Fibroblast of lung (primary cell): ENCODE measurements around the gene SOSTDC1. TPM values are rescaled to one million over a fixed set of nuclear protein-coding genes. Genes with fewer than 3 reads are reported as not detected.

ENCODE experiments used
- DNase-seq, 2 donors: peaks; one replicate each; pipeline versions ENCODE4 v3.0.0 to v3.0.0-alpha.2; 2010; ENCODE audit warnings: low read depth in 2 of 2
- H2AFZ ChIP-seq: 2 replicates; pipeline ENCODE4 v1.5.1; 2012; ENCODE audit warnings: low read length, control low read depth, inconsistent platforms
- H3K27ac ChIP-seq: 2 replicates; pipeline ENCODE4 v1.5.1; 2011; ENCODE audit warnings: low read length, control low read depth; ENCODE audit not compliant: insufficient read depth
- H3K27me3 ChIP-seq: 2 replicates; pipeline ENCODE4 v1.5.1; 2011; ENCODE audit warnings: mild to moderate bottlenecking, low read length; ENCODE audit not compliant: control insufficient read depth, insufficient read depth
- H3K36me3 ChIP-seq: 2 replicates; pipeline ENCODE4 v1.5.1; 2011; ENCODE audit warnings: low read length; ENCODE audit not compliant: control insufficient read depth, insufficient read depth
- H3K4me1 ChIP-seq: 2 replicates; pipeline ENCODE4 v1.5.1; 2011; ENCODE audit warnings: low read length; ENCODE audit not compliant: control insufficient read depth, insufficient read depth; ENCODE audit errors: extremely low read depth
- H3K4me2 ChIP-seq: 2 replicates; pipeline ENCODE4 v1.5.1; 2011; ENCODE audit warnings: low read length, control low read depth; ENCODE audit not compliant: insufficient read depth; ENCODE audit errors: extremely low read depth
- H3K4me3 ChIP-seq, 4 experiments: fragments of 200-600 bp in 1 of 4; sonication (generic) in 1 of 4; replicated peaks in 1 of 4; 2 replicates each; pipeline ENCODE4 v1.5.1; 2011 to 2016; ENCODE audit warnings: low read length in 4 of 4, low read depth in 3 of 4, mild to moderate bottlenecking in 3 of 4, control low read depth in 2 of 4, inconsistent platforms in 1 of 4, mixed read lengths in 1 of 4; ENCODE audit not compliant: insufficient read depth in 1 of 4; ENCODE audit errors: control extremely low read depth in 1 of 4
- H3K79me2 ChIP-seq: 2 replicates; pipeline ENCODE4 v1.5.1; 2012; ENCODE audit warnings: mild to moderate bottlenecking, low read length, inconsistent platforms; ENCODE audit not compliant: control insufficient read depth, insufficient read depth
- H3K9ac ChIP-seq: 2 replicates; pipeline ENCODE4 v1.5.1; 2011; ENCODE audit warnings: mild to moderate bottlenecking, low read length, control low read depth; ENCODE audit not compliant: insufficient read depth
- H3K9me3 ChIP-seq: 2 replicates; pipeline ENCODE4 v1.5.1; 2012; ENCODE audit warnings: low read depth, low read length; ENCODE audit not compliant: control insufficient read depth, insufficient read depth
- H4K20me1 ChIP-seq: 2 replicates; pipeline ENCODE4 v1.5.1; 2011; ENCODE audit warnings: low read length; ENCODE audit not compliant: control insufficient read depth, insufficient read depth; ENCODE audit errors: extremely low read depth
- CTCF ChIP-seq, 2 donors: IDR thresholded peaks in 1 of 2; conservative IDR thresholded peaks in 1 of 2; 1 replicate in 1 of 2; 2 replicates in 1 of 2; pipeline ENCODE4 v1.5.1; 2011 to 2012; ENCODE audit warnings: low read length in 2 of 2, control low read depth in 1 of 2, inconsistent platforms in 1 of 2, low read depth in 1 of 2, mild to moderate bottlenecking in 1 of 2
- EZH2 ChIP-seq: IDR thresholded peaks from 2 replicates; pipeline ENCODE4 v1.5.1; 2012; ENCODE audit warnings: low read length, control low read depth, mild to moderate bottlenecking; ENCODE audit errors: missing control alignments
- polyA plus RNA-seq, 2 donors: library from polyadenylated mRNA; depleted of rRNA in 1 of 2; stranded (reverse) in 1 of 2; unstranded in 1 of 2; fragments of >200 nt; gene quantifications; 2 replicates each; pipeline ENCODE4 v1.2.1, GENCODE V29; 2011 to 2012; ENCODE audit warnings: missing spikeins in 1 of 2
- total RNA-seq: library from RNA; depleted of rRNA; stranded (reverse); fragments of >200 nt; gene quantifications from 2 replicates; pipeline ENCODE4 v1.2.1, GENCODE V29; 2014

SOSTDC1 gene
- total and polyA plus RNA-seq, 2 donors (not counting 1 experiment from before 2014, with no cell fraction given): under 0.01 to 0.05 TPM

- Histone ChIP-seq H3K4me3 (no peak overlapping the region), H3K9ac (no peak overlapping the region), H3K27ac (no peak overlapping the region), H3K36me3 (no peaks in the 10 kb centered on the region), H3K27me3 (no peaks in the 10 kb centered on the region), H4K20me1 (no peaks in the 10 kb centered on the region), H2AFZ (no peak overlapping the region), H3K4me2 (no peak overlapping the region), H3K4me1 (no peaks in the 10 kb centered on the region), H3K9me3 (no peaks in the 10 kb centered on the region), H3K79me2 (no peaks in the 10 kb centered on the region)
- TF ChIP-seq EZH2 (no peak), CTCF (conservative IDR thresholded peaks at IDR 0.05 in 1 of 2, IDR thresholded peaks at IDR 0.05 in 1 of 2; ENCODE audit: low read depth in 1 of 2, low read length in 2 of 2) (no peak)
- peak; percentile 56 to 72 for DNase-seq
These were observed 27.1 kb upstream of the SOSTDC1 start for GRCh38 chr7:16492513-16493062.

DNA sequence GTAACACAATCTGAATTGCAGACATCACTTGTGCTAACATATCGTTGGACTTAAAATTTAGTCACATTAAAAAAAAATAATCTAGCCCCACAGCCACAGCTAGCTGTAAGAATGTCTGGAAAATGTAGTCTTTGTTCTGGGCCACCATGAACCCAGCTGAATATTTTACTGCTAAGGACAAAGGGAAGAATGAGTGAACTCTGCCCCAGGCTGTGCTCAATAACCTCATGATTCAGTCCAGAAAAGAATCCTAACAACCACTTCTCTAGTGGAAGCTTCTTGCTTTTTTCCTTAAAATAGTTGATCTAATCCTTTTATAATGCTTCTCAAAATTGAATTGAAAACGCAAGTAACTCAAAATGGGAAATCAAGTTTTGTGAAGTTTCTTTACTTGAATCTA lies 25.6 kb upstream of the SOSTDC1 start:
- TF ChIP-seq CTCF (conservative IDR thresholded peaks at IDR 0.05 in 1 of 2, IDR thresholded peaks at IDR 0.05 in 1 of 2; ENCODE audit: low read depth in 1 of 2, low read length in 2 of 2) (no peak), EZH2 (no peak)
- no peak overlapping the region for H2AFZ ChIP-seq

GRCh38 chr7:16484453-16485158 lies 19.1 kb upstream of the SOSTDC1 start:
- H2AFZ ChIP-seq: no peak overlapping the region
- H3K4me3 ChIP-seq: no peak overlapping the region
- no peaks in the 10 kb centered on the region for H4K20me1 ChIP-seq
- no peaks in the 10 kb centered on the region for H3K79me2 ChIP-seq
- no peak overlapping the region for H3K4me2 ChIP-seq
- H3K4me1 ChIP-seq: no peaks in the 10 kb centered on the region
- no peak overlapping the region for H3K27ac ChIP-seq
- DNase-seq: peak; percentile 43 to 94
- no peaks in the 10 kb centered on the region for H3K27me3 ChIP-seq
- no peak overlapping the region for H3K9ac ChIP-seq
- TF ChIP-seq EZH2: no peak
- TF ChIP-seq CTCF (conservative IDR thresholded peaks at IDR 0.05 in 1 of 2, IDR thresholded peaks at IDR 0.05 in 1 of 2; ENCODE audit: low read depth in 1 of 2, low read length in 2 of 2): no peak
- no peaks in the 10 kb centered on the region for H3K36me3 ChIP-seq
- no peaks in the 10 kb centered on the region for H3K9me3 ChIP-seq

More for the DNA sequence above, 25.6 kb upstream of the SOSTDC1 start:
- DNase-seq: peak in 1 of 2 donors; percentile 10
- no peaks in the 10 kb centered on the region for H4K20me1 ChIP-seq
- H3K27ac ChIP-seq: no peak overlapping the region
- no peaks in the 10 kb centered on the region for H3K36me3 ChIP-seq
- no peaks in the 10 kb centered on the region for H3K9me3 ChIP-seq
- no peak overlapping the region for H3K4me2 ChIP-seq
- H3K27me3 ChIP-seq: no peaks in the 10 kb centered on the region
- no peaks in the 10 kb centered on the region for H3K79me2 ChIP-seq
- H3K9ac ChIP-seq: no peak overlapping the region
- no peaks in the 10 kb centered on the region for H3K4me1 ChIP-seq
- H3K4me3 ChIP-seq: no peak overlapping the region
